Epidermal melanocyte (primary cell): Measurements from ENCODE around the gene ITPR2.
A peak's percentile ranks its signal among the peaks of the same experiment; 100 is the strongest.
"Not testable (repeated sequence)": the region's sequence is repeated elsewhere in the genome, so short reads cannot be mapped to it uniquely, and the experiment has no call there.

ENCODE experiments used
- DNase-seq: peaks from one replicate; pipeline ENCODE4 v3.0.0; 2011; ENCODE audit warnings: low spot score; ENCODE audit not compliant: insufficient read length

Gene ITPR2

GRCh38 chr12:26832822-26833742 lies at the start of gene ITPR2:
Gene ITPR2 (minus strand): TSS chr12:26833194. CDS start chr12:26832781, 413 bp downstream.
- peak; percentile 91 for DNase-seq

GRCh38 chr12:26880625-26881024 lies 47.6 kb upstream of the ITPR2 start:
- no peak for DNase-seq

- DNase-seq: no peak
Measured at GRCh38 chr12:26878661-26879119, 45.7 kb upstream of the ITPR2 start.

GRCh38 chr12:26874501-26875296 lies 41.7 kb upstream of the ITPR2 start:
- no peak for DNase-seq

GRCh38 chr12:26872625-26873024 lies 39.6 kb upstream of the ITPR2 start:
- no peak for DNase-seq

- no peak for DNase-seq
Measured at GRCh38 chr12:26871985-26872384, 39.0 kb upstream of the ITPR2 start.

- no peak for DNase-seq
Measured at GRCh38 chr12:26870491-26871419, 37.8 kb upstream of the ITPR2 start.

- DNase-seq: no peak
Measured at GRCh38 chr12:26869908-26870459, 37.0 kb upstream of the ITPR2 start.

GRCh38 chr12:26869104-26869494 lies 36.1 kb upstream of the ITPR2 start:
- DNase-seq: no peak

GRCh38 chr12:26868447-26869103 lies 35.6 kb upstream of the ITPR2 start:
- DNase-seq: no peak

GRCh38 chr12:26867080-26867479 lies 34.1 kb upstream of the ITPR2 start:
- DNase-seq: no peak

- no peak for DNase-seq
Measured at GRCh38 chr12:26863515-26863914, 30.5 kb upstream of the ITPR2 start.

GRCh38 chr12:26862787-26863186 lies 29.8 kb upstream of the ITPR2 start:
- DNase-seq: not testable (repeated sequence)

GRCh38 chr12:26861690-26862089 lies 28.7 kb upstream of the ITPR2 start:
- DNase-seq: no peak

GRCh38 chr12:26857465-26858176 lies 24.6 kb upstream of the ITPR2 start:
- DNase-seq: no peak

GRCh38 chr12:26855337-26855736 lies 22.3 kb upstream of the ITPR2 start:
- DNase-seq: no peak

- no peak for DNase-seq
Measured at GRCh38 chr12:26854031-26854390, 21.0 kb upstream of the ITPR2 start.

- peak; percentile 64 for DNase-seq
Measured at GRCh38 chr12:26853303-26854030, 20.5 kb upstream of the ITPR2 start.
